Fibroblast of lung (primary cell): ENCODE data around the gene RERG.

ENCODE experiments used
- CTCF ChIP-seq, 2 donors: IDR thresholded peaks in 1 of 2; conservative IDR thresholded peaks in 1 of 2; 1 replicate in 1 of 2; 2 replicates in 1 of 2; pipeline ENCODE4 v1.5.1; 2011 to 2012; ENCODE audit warnings: low read length in 2 of 2, control low read depth in 1 of 2, inconsistent platforms in 1 of 2, low read depth in 1 of 2, mild to moderate bottlenecking in 1 of 2
- EZH2 ChIP-seq: IDR thresholded peaks from 2 replicates; pipeline ENCODE4 v1.5.1; 2012; ENCODE audit warnings: low read length, control low read depth, mild to moderate bottlenecking; ENCODE audit errors: missing control alignments

DNA sequence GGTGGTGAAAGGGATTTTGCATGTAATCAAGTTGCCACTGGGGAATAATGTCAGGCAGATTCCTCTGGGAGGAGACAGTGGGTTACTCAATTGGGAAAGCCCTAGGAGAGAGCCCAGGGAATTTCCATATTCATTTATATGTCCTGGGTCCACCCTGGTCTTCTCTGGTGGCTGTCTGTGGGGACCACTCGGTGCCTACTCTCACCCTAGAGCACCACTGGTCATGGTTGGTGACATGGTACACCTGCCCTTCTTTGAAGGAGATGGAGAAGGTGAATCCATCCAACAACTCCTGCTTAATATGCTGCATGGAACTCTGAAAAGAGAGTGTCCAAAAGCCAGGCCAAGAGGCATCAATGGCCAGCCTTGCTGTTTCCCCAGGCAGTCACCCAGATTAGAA is 12.8 kb upstream of the RERG start:
- TF ChIP-seq CTCF (conservative IDR thresholded peaks at IDR 0.05 in 1 of 2, IDR thresholded peaks at IDR 0.05 in 1 of 2; ENCODE audit: low read depth in 1 of 2, low read length in 2 of 2): no peak
- TF ChIP-seq EZH2: no peak
